ENCODE results near the gene GPBP1. TPM values are rescaled to one million over a fixed set of nuclear protein-coding genes. Genes with fewer than 3 reads are reported as not detected.
"Not testable (repeated sequence)": the region's sequence is repeated elsewhere in the genome, so short reads cannot be mapped to it uniquely, and the experiment has no call there.

The GPBP1 gene
- total RNA-seq, 1 donor: 56.8 TPM

DNA sequence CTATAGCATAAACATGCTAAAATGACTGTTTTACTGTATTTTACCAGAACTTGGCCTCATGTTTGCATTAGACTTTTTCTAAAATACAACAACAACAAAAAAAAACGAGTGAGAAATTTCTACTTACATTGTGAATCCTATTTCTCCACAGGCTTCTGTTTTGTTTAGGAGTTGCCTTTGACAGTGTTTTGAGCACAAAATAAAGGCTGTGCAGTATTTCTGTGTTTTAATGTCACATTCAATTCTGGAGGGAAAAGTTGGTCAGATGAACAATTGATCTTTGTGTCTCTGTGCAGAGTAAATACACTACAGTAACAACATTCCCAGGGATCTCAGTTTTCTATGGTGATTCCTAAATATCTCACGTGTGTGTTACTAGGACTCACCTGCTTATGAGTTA, 131.1 kb downstream of the GPBP1 start:
- H3K4me1 ChIP-seq (ENCODE audit: insufficient read depth, low read length): peaks cover 4% of the 10 kb centered on the region
- no peak for DNase-seq (ENCODE audit: insufficient read length, low spot score, missing footprints)
- H3K79me2 ChIP-seq (ENCODE audit: insufficient read depth, low read length): no peaks in the 10 kb centered on the region
- H3K4me2 ChIP-seq (ENCODE audit: insufficient read depth, low read length): no peak overlapping the region
- TF ChIP-seq, protein P1, sequence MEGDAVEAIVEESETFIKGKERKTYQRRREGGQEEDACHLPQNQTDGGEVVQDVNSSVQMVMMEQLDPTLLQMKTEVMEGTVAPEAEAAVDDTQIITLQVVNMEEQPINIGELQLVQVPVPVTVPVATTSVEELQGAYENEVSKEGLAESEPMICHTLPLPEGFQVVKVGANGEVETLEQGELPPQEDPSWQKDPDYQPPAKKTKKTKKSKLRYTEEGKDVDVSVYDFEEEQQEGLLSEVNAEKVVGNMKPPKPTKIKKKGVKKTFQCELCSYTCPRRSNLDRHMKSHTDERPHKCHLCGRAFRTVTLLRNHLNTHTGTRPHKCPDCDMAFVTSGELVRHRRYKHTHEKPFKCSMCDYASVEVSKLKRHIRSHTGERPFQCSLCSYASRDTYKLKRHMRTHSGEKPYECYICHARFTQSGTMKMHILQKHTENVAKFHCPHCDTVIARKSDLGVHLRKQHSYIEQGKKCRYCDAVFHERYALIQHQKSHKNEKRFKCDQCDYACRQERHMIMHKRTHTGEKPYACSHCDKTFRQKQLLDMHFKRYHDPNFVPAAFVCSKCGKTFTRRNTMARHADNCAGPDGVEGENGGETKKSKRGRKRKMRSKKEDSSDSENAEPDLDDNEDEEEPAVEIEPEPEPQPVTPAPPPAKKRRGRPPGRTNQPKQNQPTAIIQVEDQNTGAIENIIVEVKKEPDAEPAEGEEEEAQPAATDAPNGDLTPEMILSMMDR (IDR thresholded peaks at IDR 0.05; ENCODE audit: extremely low read depth, low read depth, low read length): no peak
- H3K36me3 ChIP-seq (ENCODE audit: insufficient read depth, low read length): no peaks in the 10 kb centered on the region
- H4K20me1 ChIP-seq (ENCODE audit: insufficient read depth, low read length): no peaks in the 10 kb centered on the region
- no peak overlapping the region for H3K27ac ChIP-seq (ENCODE audit: low read depth, low read length)
- H3K4me3 ChIP-seq (ENCODE audit: insufficient read depth, low read length): no peak overlapping the region
- H2AFZ ChIP-seq (ENCODE audit: low read length): no peak overlapping the region
- H3K9me3 ChIP-seq (ENCODE audit: low read depth, low read length): no peaks in the 10 kb centered on the region
- H3K27me3 ChIP-seq (ENCODE audit: insufficient read depth, low read length): no peaks in the 10 kb centered on the region

DNA sequence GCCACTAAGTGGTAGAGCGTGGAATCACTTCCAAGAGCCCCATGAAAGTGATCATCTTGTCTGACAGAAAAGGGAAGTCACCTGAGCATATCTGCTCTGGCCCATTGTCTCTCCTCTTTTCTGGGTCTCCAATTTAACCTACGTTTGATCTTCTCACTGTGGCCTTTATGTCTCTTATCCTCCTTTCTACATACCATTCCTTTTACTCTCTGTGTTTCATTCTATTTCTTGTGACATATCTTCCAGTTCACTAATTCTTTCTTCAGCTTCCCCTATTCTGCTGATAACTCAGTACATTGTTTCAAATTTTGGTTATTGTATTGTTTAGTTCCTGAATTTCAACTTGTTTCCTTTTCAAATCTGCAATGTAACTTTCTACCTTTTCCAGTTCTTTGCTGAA, 132.5 kb downstream of the GPBP1 start:
- Histone ChIP-seq H3K9me3 (ENCODE audit: low read depth, low read length) (no peaks in the 10 kb centered on the region), H3K27me3 (ENCODE audit: insufficient read depth, low read length) (no peaks in the 10 kb centered on the region), H3K4me1 (ENCODE audit: insufficient read depth, low read length) (peaks cover 4% of the 10 kb centered on the region), H3K27ac (ENCODE audit: low read depth, low read length) (no peak overlapping the region), H3K79me2 (ENCODE audit: insufficient read depth, low read length) (no peaks in the 10 kb centered on the region), H3K4me3 (ENCODE audit: insufficient read depth, low read length) (no peak overlapping the region), H2AFZ (ENCODE audit: low read length) (no peak overlapping the region), H3K36me3 (ENCODE audit: insufficient read depth, low read length) (no peaks in the 10 kb centered on the region), H4K20me1 (ENCODE audit: insufficient read depth, low read length) (no peaks in the 10 kb centered on the region), H3K4me2 (ENCODE audit: insufficient read depth, low read length) (no peak overlapping the region)
- TF ChIP-seq, protein P1 (IDR thresholded peaks at IDR 0.05; ENCODE audit: extremely low read depth, low read depth, low read length): no peak
- DNase-seq (ENCODE audit: insufficient read length, low spot score, missing footprints): no peak

DNA sequence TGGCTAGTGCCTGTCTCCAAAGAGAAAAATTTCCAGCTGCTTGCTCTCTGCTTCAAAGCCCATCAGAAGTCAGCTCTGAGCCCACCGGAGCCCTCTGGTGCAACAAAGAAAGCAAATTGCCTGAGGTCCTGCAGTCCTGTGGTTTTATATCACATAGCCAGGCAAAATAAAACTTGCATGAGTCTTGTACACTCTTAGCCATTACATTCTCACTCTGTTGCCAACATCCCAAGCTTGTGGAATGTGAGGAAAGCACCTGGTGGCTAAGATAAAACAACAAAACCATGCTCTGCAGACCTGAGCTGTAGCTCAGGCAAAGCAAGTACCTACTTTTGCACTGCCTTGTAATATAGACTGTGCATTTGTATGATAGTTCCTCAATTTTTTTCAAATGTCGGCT, 133.7 kb downstream of the GPBP1 start:
- no peak for DNase-seq (ENCODE audit: insufficient read length, low spot score, missing footprints)
- H3K27me3 ChIP-seq (ENCODE audit: insufficient read depth, low read length): no peaks in the 10 kb centered on the region

DNA sequence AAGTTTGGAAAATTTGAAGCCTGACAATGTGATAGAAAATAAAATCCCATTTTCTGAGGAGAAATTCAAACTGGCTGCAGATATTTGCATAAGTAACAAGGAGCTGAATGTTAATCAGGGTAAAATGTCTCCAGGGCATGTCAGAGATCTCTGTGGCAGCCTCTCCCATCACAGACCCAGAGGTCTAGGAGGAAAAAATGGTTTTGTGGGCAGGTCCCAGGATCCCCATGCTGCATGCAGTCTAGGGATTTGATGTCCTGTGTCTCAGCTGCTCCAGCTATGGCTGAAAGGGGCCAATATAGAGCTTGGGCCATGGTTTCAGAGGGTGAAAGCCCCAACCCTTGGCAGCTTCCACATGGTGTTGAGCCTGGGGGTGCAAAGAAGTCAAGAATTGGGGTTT, 135.2 kb downstream of the GPBP1 start:
- not testable (repeated sequence) for H3K27me3 ChIP-seq (ENCODE audit: insufficient read depth, low read length); H3K27ac ChIP-seq (ENCODE audit: low read depth, low read length); H3K79me2 ChIP-seq (ENCODE audit: insufficient read depth, low read length); H2AFZ ChIP-seq (ENCODE audit: low read length); H3K9me3 ChIP-seq (ENCODE audit: low read depth, low read length); H4K20me1 ChIP-seq (ENCODE audit: insufficient read depth, low read length); H3K4me1 ChIP-seq (ENCODE audit: insufficient read depth, low read length); DNase-seq (ENCODE audit: insufficient read length, low spot score, missing footprints); H3K4me2 ChIP-seq (ENCODE audit: insufficient read depth, low read length); H3K4me3 ChIP-seq (ENCODE audit: insufficient read depth, low read length); H3K36me3 ChIP-seq (ENCODE audit: insufficient read depth, low read length)

More for the DNA sequence above, 133.7 kb downstream of the GPBP1 start:
- H3K9me3 ChIP-seq (ENCODE audit: low read depth, low read length): no peaks in the 10 kb centered on the region
- no peaks in the 10 kb centered on the region for H4K20me1 ChIP-seq (ENCODE audit: insufficient read depth, low read length)
- no peak overlapping the region for H2AFZ ChIP-seq (ENCODE audit: low read length)
- no peaks in the 10 kb centered on the region for H3K79me2 ChIP-seq (ENCODE audit: insufficient read depth, low read length)
- H3K27ac ChIP-seq (ENCODE audit: low read depth, low read length): no peak overlapping the region
- no peak overlapping the region for H3K4me3 ChIP-seq (ENCODE audit: insufficient read depth, low read length)
- peaks cover under 1% of the 10 kb centered on the region for H3K4me1 ChIP-seq (ENCODE audit: insufficient read depth, low read length)
- no peaks in the 10 kb centered on the region for H3K36me3 ChIP-seq (ENCODE audit: insufficient read depth, low read length)
- TF ChIP-seq, protein P1 (IDR thresholded peaks at IDR 0.05; ENCODE audit: extremely low read depth, low read depth, low read length): no peak
- H3K4me2 ChIP-seq (ENCODE audit: insufficient read depth, low read length): no peak overlapping the region
